IMR-90 (cell line): ENCODE measurements around the gene AKR1A1. TPM values are rescaled to one million over a fixed set of nuclear protein-coding genes. Genes with fewer than 3 reads are reported as not detected.
"Not testable (repeated sequence)": the region's sequence is repeated elsewhere in the genome, so short reads cannot be mapped to it uniquely, and the experiment has no call there.

Experiments
- ATAC-seq: fragments of 200-7000 bp; cut with Tn5 transposase; 2 replicates; pipeline ENCODE4 v1.9.1; 2020; ENCODE audit warnings: low read depth, mild to moderate bottlenecking, moderate library complexity
- BruUV-seq: library from RNA; stranded (reverse); fragments of 400-500 nt; replicated peaks from 2 replicates; lab custom pipeline; 2021; lab: Mats Ljungman, UMichigan
- CTCF ChIA-PET: fragments of 300-600 bp; formaldehyde crosslinking; extraction: SDS; loops from one replicate; lab custom pipeline; 2021; ENCODE audit warnings: antibody characterized with exemption; lab: Yijun Ruan, JAX
- POLR2A ChIA-PET: fragments of 300-600 bp; sonication (Branson Sonifier 250); formaldehyde crosslinking; loops from one replicate; lab custom pipeline; 2022; ENCODE audit warnings: antibody characterized with exemption; ENCODE audit not compliant: unreplicated experiment; lab: Charles Lee
- DNase-seq: peaks from one replicate; pipeline ENCODE4 v3.0.0; 2013
- H2AFZ ChIP-seq: replicated peaks from 2 replicates; pipeline ENCODE3; 2013; ENCODE audit warnings: low read length, mild to moderate bottlenecking; ENCODE audit not compliant: poor library complexity
- H2AK5ac ChIP-seq: 2 replicates; pipeline ENCODE4 v1.6.1; 2013; ENCODE audit warnings: low read depth, low read length, inconsistent platforms
- H2AK9ac ChIP-seq: replicated peaks from 2 replicates; pipeline ENCODE3; 2013; ENCODE audit warnings: mild to moderate bottlenecking, low read depth, low read length, moderate library complexity; ENCODE audit not compliant: poor library complexity
- H2BK120ac ChIP-seq: 2 replicates; pipeline ENCODE4 v1.6.1; 2013; ENCODE audit warnings: low read depth, low read length, inconsistent platforms
- H2BK15ac ChIP-seq: 3 replicates; pipeline ENCODE4 v1.6.1; 2013; ENCODE audit warnings: low read depth, low read length, inconsistent platforms
- H2BK20ac ChIP-seq: 2 replicates; pipeline ENCODE4 v1.6.1; 2013; ENCODE audit warnings: low read depth, mild to moderate bottlenecking, inconsistent platforms, low read length, moderate library complexity
- H2BK5ac ChIP-seq: 2 replicates; pipeline ENCODE4 v1.6.1; 2013; ENCODE audit warnings: mild to moderate bottlenecking, low read depth, low read length, inconsistent platforms; ENCODE audit not compliant: poor library complexity, severe bottlenecking
- H3K14ac ChIP-seq: replicated peaks from 2 replicates; pipeline ENCODE4 v1.6.1; 2013; ENCODE audit warnings: low read depth, low read length, inconsistent platforms
- H3K18ac ChIP-seq: 2 replicates; pipeline ENCODE4 v1.6.1; 2013; ENCODE audit warnings: low read depth, low read length, control low read depth
- H3K23ac ChIP-seq: 2 replicates; pipeline ENCODE4 v1.6.1; 2013; ENCODE audit warnings: low read depth, low read length, inconsistent platforms
- H3K27ac ChIP-seq: 2 replicates; pipeline ENCODE4 v1.5.1; 2013; ENCODE audit warnings: mild to moderate bottlenecking, control low read depth, low read length; ENCODE audit not compliant: insufficient read depth
- H3K27me3 ChIP-seq: 2 replicates; pipeline ENCODE4 v1.6.1; 2013; ENCODE audit warnings: low read length; ENCODE audit not compliant: control insufficient read depth, insufficient read depth
- H3K36me3 ChIP-seq: 2 replicates; pipeline ENCODE4 v1.6.1; 2013; ENCODE audit warnings: low read length, mixed read lengths; ENCODE audit not compliant: control insufficient read depth, insufficient read depth
- H3K4ac ChIP-seq: 2 replicates; pipeline ENCODE4 v1.6.1; 2013; ENCODE audit warnings: low read depth, low read length, inconsistent platforms
- H3K4me1 ChIP-seq: 2 replicates; pipeline ENCODE4 v1.6.1; 2013; ENCODE audit warnings: low read length, mixed read lengths; ENCODE audit not compliant: control insufficient read depth, insufficient read depth
- H3K4me2 ChIP-seq: 2 replicates; pipeline ENCODE4 v1.6.1; 2013; ENCODE audit warnings: low read depth, mild to moderate bottlenecking, control low read depth, low read length, moderate library complexity
- H3K4me3 ChIP-seq: 2 replicates; pipeline ENCODE4 v1.5.1; 2013; ENCODE audit warnings: low read depth, mild to moderate bottlenecking, control low read depth, low read length, moderate library complexity; ENCODE audit not compliant: insufficient read depth
- H3K56ac ChIP-seq: 2 replicates; pipeline ENCODE4 v1.6.1; 2013; ENCODE audit warnings: low read length, inconsistent platforms; ENCODE audit not compliant: insufficient read depth; ENCODE audit errors: extremely low read depth
- H3K79me1 ChIP-seq, 2 experiments: 2 replicates each; pipeline ENCODE4 v1.6.1; 2013; ENCODE audit warnings: low read length in 2 of 2, inconsistent platforms in 1 of 2, low read depth in 1 of 2
- H3K9ac ChIP-seq: 2 replicates; pipeline ENCODE4 v1.6.1; 2013; ENCODE audit warnings: low read depth, low read length, control low read depth
- H3K9me1 ChIP-seq: 2 replicates; pipeline ENCODE4 v1.6.1; 2013; ENCODE audit warnings: low read length, inconsistent platforms; ENCODE audit not compliant: insufficient read depth
- H3K9me3 ChIP-seq: 2 replicates; pipeline ENCODE4 v1.6.1; 2013; ENCODE audit warnings: low read length; ENCODE audit not compliant: control insufficient read depth, insufficient read depth
- H4K20me1 ChIP-seq: 2 replicates; pipeline ENCODE4 v1.6.1; 2013; ENCODE audit warnings: low read length, inconsistent platforms; ENCODE audit not compliant: insufficient read depth
- H4K5ac ChIP-seq: 2 replicates; pipeline ENCODE4 v1.6.1; 2013; ENCODE audit warnings: mild to moderate bottlenecking, low read depth, low read length, control low read depth
- H4K8ac ChIP-seq, 2 experiments: 2 replicates each; pipeline ENCODE4 v1.6.1; 2013; ENCODE audit warnings: low read depth in 2 of 2, low read length in 2 of 2, control low read depth in 1 of 2, inconsistent platforms in 1 of 2
- H4K91ac ChIP-seq: 2 replicates; pipeline ENCODE4 v1.6.1; 2013; ENCODE audit warnings: low read depth, low read length, inconsistent platforms; ENCODE audit not compliant: insufficient read depth
- WGBS, 2 experiments: methylation state at CpG; one replicate each; pipeline versions ENCODE4 v1.1.5 to v1.1.7; 2013; ENCODE audit warnings: missing lambda C conversion rate in 2 of 2; ENCODE audit not compliant: insufficient read length in 1 of 2; ENCODE audit errors: extremely low coverage in 2 of 2; 5-methylcytosine and 5-hydroxymethylcytosine counted together
- dilution Hi-C: fragments of 300-500 bp; cut with HindIII; formaldehyde crosslinking; loops from one replicate; pipeline ENCODE4 v1.14.3; 2018; ENCODE audit warnings: low sequenced_read_pairs; ENCODE audit not compliant: unreplicated experiment
- in situ Hi-C: fragments of 300-500 bp; cut with MboI; formaldehyde crosslinking; loops from 3 replicates; pipeline ENCODE4 v1.14.3; 2019; ENCODE audit warnings: low sequenced_read_pairs, inconsistent platforms, mixed read lengths
- intact Hi-C: fragments of 100-400 bp; cut with micrococcal nuclease; formaldehyde crosslinking; loops from 2 replicates; pipeline ENCODE4 v1.10.0; 2022
- polyA plus RNA-seq, 3 experiments: library from polyadenylated mRNA; depleted of rRNA; stranded (reverse); fragments of >200 nt; gene quantifications; 2 replicates each; pipeline ENCODE4 v1.2.3, GENCODE V29; 2012; ENCODE audit warnings: low replicate concordance in 1 of 3
- total RNA-seq: library from RNA; depleted of rRNA; stranded (reverse); fragments of >200 nt; gene quantifications from 2 replicates; pipeline ENCODE4 v1.2.3, GENCODE V29; 2012

AKR1A1 gene
- total and polyA plus RNA-seq, 2 of the 4 experiments (the other 2 are of a cell fraction) = 141 to 151 TPM

DNA sequence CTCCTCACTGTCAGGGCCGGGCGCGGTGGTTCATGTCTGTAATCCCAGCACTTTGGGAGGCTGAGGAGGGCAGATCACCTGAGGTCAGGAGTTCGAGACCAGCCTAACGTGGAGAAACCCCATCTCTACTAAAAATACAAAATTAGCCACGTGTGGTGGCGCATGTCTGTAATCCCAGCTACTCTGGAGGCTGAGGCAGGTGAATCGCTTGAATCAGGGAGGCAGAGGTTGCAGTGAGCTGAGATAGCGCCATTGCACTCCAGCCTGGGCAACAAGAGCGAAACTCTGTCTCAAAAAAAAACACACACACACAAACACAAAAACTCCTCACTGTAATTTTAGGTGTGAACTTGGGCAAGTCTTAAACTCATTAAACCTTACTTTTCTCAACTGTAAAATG lies 26.7 kb upstream of the AKR1A1 start:
- intact Hi-C loops = loop anchor here (5.0 kb wide), 1 partner anchor 358 kb away; no protein-coding TSS in a partner anchor
- H2AFZ ChIP-seq, H3K56ac ChIP-seq, H2BK5ac ChIP-seq, H3K27ac ChIP-seq, dilution Hi-C loops, H2AK9ac ChIP-seq, H4K5ac ChIP-seq, CTCF ChIA-PET, ATAC-seq, H3K4ac ChIP-seq, H4K8ac ChIP-seq, POLR2A ChIA-PET, DNase-seq, H2BK15ac ChIP-seq, H3K9me3 ChIP-seq, H3K4me2 ChIP-seq, H2BK120ac ChIP-seq, H3K27me3 ChIP-seq, H3K36me3 ChIP-seq, H3K9me1 ChIP-seq, H3K23ac ChIP-seq, H3K9ac ChIP-seq, H2AK5ac ChIP-seq, H3K18ac ChIP-seq, H3K4me3 ChIP-seq, H2BK20ac ChIP-seq, H4K91ac ChIP-seq, H3K4me1 ChIP-seq, in situ Hi-C loops, BruUV-seq: not testable (repeated sequence)
- no CpG with 5 or more reads among the region's 10 CpGs for WGBS, 2 experiments
- Histone ChIP-seq H3K79me1 (peaks cover 3 to 13% of the 10 kb centered on the region in 2 experiments; a peak in 2 of 4 replicates), H3K14ac (0 out of 2 replicates have a peak overlapping the region, but pooled peaks have one; percentile 15), H4K20me1 (peaks cover 26% of the 10 kb centered on the region)
